Measurements from ENCODE around the gene ALDH4A1.
"Not testable (repeated sequence)": the region's sequence is repeated elsewhere in the genome, so short reads cannot be mapped to it uniquely, and the experiment has no call there.

Gene ALDH4A1

DNA sequence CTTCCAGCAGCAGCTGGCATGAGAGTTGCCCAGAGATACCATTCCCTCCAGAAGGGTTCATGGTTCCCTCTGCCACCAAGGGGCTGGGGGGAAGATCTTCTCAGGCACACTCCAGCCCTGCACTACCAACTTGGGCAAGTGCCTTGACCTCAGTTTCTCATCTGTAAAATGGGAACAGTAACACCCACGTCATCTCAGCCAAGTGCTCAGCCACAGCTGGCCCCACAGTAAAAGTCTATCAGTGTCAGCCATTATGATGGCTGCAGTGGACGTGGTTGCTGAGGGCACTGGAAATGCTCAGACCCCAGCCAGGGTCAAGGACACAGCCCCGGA, 26.6 kb downstream of the ALDH4A1 start:
- no peak for DNase-seq

DNA sequence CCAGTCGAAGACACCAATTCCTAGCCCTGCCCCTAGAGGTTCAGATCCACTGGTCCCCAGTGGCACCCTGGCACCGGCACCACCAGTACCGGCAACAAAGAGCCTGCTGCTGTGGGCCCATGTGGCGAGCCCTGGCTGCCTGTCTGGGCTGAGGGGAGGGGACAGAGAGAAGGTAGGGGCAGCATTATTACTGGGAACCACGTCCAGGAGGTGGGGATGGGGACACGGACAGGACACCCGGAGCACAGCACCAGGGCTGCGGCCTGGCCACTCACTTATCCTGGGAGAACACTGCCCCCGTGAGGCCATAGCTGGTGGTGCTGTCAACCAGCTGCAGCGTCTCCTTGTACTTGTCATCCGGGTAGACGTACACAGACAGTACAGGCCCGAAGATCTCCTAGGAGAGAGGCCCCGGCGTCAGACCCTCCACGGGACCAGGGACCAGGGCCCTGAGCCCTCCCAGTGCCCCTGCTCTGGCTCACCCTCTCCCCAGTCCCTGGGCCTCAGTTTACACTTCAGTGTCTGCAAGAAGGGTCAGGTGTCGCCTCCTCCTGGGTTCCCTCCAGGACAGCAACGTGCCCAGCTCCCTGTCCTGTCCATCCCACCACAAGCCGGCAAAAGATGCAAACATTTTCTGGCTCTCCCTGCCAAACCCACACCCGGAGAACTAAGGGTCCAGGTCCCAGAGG, 27.1 kb downstream of the ALDH4A1 start:
- DNase-seq: peak; percentile 67

DNA sequence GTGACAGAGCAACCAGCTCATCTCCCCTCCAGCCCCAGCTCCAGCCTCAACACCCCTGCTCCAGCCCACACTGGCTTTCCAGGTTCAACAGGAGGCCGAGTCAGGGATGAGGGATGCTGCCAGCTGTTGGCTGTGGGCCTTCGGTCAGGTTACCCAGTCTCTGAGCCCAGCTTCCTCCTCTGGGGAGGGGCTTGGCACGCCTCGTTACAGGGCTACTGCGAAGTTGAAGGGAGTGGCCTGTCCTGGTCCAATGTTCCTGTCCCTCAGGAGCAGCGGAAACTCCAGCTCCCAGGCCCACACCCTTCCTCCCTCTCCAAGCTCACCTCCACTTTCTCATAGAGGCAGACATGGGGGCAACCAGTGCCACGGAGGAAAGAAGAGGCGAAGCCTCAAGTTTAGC, 27.8 kb downstream of the ALDH4A1 start:
- no peak for DNase-seq

DNA sequence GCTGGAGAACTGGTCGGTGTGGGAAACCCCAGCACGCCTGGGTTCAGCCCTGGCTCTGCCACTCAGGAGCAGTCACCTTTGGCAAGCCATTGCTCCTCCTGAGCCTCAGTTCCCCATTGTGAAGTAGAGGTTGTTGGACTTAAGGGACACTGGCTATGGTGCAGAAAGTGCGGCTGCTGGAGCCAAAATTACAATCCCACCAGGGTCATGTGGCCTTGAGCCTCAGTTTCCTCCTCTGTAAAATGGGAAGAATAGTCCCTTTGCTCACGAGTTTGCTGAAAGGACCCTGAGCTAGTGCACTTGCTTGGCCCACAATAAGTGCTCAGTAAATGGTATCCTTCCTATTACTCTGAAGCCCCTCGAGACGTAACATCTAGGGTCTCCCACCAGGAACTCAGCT, 28.3 kb downstream of the ALDH4A1 start:
- no peak for DNase-seq

DNA sequence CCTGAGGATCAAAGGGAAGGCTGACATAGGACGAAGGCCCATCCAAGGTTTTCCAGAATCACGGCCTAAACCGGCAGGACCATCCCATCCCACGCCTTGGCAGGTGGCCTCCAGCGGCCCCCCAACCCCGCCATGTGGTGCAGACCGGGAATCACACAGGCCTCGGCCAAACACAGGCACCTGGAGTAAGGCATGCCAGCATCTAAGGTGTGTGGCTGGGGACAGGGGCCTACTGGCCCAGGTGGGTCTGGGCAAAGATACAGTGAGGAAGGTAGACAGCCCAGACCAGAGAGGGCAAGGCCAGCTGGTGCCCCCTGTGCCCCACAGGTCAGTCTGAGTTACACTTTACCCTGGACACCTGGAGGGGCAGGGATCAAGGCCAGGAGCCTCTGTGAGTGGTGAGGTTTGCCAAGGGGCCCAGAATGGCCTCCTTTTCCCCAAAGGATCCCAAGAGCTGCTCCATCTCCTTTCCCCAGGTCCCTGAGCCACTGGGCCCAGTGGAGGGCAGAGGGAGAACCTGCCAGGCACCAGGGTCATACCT, 30.2 kb downstream of the ALDH4A1 start:
- DNase-seq: no peak

DNA sequence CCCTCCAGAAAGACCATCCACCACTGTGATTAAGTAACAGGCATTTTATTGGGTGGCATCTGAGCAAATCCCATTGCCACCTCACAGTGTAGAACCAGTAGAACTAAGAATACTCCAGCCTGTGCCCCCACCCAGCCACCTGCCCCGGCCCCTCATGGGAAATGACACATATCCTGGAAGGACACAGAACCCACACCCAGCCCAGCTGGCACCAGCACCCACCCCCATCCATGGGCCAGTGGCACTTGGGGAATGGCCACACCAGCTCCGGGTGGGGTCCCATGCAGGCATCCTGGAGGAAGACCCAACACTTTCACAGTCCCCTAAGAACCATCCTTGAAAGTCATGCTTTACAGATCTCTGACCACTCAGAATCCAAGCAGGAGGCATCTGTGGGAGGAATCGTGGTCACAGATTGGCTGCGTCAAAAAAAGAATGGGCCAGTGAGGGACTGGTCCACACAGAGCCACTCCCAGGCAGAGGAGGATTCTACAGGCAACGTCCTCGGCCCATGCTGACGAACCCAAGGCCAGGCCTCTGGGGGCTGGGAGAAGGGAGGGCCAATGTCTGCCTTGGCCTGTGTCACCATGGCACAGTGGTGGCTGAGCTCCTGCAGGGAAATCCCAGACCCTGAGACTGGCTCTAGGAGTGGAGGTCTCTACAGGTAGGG, 30.8 kb downstream of the ALDH4A1 start:
- no peak for DNase-seq

DNA sequence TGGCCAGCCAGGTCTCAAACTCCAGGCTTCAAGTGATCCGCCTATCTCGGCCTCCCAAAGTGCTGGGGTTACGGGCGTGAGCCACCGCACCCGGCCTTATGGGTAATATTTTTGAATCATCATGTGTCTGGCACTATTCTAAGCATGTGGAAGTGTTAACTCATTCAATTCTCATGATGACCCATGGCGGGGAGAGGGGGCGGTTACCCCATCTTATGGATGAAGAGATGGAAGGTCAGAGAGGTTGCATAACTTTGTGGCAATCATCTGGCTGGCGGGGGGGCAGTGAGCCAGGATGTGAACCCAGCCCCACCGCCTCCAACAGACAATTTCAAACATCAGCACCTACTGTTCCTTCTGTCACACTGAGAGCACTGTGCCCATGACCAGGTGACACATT, 31.4 kb downstream of the ALDH4A1 start:
- no peak for DNase-seq

DNA sequence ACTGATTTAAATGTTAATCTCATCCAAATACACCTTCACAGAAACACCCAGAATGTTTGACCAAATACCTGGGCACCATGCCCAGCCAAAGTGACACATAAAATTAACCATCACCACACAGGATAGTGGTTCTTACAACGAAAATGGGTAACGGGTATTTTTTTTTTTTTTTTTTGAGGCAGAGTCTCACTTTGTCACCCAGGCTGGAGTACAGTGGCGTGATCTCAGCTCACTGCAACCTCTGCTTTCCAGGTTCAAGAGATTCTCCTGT, 31.8 kb downstream of the ALDH4A1 start:
- not testable (repeated sequence) for DNase-seq

DNA sequence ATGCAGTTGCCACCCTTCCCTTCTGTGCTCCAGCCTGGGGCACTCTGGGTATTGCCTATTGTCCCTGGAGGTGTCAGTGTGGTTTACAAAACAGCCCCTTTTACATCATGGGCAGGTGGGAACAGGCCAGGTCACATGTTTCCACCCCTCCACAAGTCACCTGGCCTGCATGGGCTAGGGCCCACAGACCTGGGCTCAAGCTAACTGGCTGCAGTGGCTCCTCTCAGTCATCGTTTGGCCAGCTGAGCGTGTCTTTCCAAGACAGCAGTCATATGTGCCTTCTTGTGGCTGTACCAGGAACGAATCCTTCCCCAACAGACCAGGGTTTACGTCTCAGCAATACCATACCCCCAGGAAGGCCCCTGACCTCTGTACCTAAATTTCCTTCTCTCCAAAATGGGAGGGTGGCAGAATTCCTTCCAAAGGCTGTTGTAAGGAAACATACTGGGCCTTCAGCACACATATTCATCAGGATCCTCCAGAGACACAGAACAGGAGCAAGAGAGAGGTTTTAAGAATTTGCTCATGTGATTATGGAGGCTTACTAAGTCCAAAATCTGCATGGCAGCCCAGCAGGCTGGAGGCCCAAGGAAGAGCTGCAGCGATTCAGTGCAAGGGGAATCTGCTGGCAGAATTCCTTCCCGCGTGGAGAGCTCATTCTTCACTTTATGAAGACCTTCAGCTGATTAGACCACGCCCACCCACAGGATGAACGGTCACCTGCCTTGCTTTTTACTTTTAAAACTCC, 32.3 kb downstream of the ALDH4A1 start:
- DNase-seq: no peak

DNA sequence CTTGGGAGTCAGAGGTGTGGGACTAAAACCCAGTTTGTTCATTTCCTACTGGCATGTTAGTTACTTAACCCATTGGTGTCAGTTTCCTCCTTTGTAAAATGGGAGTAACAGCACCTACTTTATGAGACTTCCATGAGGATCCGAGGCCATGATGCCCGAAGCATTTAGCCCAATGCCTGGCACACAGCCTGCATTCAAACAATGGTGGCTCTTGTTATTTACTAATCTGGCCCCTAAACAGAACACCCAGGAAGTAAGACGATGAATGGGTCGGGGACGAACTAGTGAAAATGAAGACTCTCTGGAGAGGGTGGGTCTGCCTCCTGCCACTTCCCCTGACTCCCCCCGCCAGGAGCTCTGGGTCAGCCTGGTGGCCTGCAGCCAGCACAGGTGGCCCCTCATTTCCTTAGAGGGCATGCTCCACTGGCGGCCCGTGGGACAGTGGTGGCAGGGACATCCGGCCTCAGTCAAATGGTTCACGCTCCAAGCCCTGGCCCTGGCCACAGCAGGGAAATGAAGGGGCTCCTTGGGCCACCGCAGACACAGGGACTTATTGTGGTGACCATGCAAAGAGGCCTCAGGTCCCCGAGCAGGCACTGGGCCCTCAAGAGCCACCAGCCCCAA, 33.4 kb downstream of the ALDH4A1 start:
- no peak for DNase-seq

DNA sequence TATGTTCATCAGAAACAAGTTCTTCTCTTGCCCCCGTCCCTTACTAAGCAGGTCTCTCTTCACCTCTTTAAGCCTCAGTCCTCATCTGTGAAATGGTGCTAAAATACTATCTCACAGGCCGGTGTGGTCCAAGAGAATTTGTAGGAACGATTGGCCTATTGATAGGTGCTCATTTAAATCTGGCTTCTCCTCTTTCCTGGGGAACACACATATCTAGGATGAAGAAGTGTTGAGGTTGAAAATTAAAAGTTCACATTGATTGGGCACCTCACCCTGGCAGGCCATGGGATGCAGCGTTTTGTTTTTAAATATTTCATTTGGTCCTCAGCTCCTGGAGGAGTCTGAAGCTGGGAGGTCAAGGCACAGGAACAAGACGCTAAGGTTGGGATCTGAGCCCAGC, 34.0 kb downstream of the ALDH4A1 start:
- DNase-seq: no peak

DNA sequence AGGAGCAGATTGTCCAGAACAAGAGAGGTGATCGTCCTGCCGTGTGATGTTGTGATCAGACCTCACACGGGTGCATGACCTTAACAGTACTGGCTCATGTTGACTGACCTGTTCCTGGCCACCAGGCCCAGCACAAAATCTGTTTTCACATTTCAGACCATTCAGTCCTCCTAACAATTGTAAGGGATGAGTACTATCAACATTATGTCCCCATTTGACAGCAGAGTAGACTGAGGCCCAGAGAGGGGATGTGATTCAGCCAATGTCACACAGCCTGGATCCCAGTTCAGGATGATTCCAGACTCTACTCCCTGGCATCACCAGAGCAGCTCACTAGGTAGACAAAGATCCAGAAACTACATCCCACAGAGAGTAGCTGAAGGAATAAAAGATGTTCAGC, 35.5 kb downstream of the ALDH4A1 start:
- no peak for DNase-seq

DNA sequence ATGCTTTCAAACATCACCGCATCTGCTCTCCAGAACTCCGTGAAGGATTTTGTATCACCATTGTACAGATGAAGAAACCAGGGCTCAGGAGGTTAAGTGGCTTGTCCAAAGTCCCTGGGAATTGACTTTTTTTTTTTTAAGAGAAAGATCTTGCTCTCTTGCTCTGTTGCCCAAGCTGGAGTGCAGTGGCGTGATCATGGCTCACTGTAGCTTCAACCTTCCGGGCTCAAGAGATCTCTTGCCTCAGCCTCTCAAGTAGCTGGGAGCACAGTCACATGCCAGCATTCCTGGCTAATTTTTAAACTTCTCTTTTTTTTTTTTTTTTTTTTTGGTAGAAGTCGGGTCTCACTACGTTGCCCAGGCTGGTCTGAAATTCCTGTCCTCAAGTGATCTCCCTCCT, 36.0 kb downstream of the ALDH4A1 start:
- DNase-seq: no peak

DNA sequence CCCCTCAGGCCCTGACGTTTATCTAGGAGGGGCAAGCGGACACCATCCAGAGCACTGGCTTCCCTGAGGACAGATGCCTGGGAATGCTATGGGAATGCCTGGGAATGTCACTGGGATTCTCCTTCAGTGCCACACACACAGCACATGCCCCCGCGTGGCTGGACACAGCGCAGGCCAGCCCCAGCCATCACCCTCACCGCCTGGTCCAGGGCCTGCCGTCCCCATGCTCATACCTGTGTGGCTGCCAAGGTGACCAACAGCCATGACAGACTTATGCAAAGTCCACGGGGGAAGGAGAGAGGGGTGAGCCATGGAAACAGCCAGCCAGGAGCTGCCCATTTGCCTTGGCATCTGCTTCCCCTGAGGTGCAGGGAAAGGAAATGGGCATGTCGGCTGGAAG, 37.2 kb downstream of the ALDH4A1 start:
- no peak for DNase-seq

DNA sequence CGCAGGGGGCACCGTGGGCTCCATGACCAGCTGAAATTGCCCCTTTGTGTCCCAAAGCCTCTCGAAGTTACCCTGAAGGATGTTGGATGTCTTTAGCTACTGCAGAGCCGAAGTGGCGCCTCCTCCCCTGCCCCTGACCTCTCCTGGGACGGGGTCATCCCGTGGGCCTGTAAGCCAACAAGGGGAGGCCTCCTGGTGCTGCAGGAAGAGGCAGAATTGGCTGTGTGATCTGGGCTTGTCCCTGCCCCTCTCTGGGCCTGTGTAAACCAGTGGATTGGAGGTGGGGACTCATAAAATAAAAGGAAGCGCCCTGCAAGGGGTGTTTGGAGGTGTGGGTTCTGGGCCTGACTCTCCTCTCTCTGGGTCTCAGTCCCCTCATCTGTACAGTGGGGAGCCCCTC, 40.8 kb downstream of the ALDH4A1 start:
- no peak for DNase-seq

DNA sequence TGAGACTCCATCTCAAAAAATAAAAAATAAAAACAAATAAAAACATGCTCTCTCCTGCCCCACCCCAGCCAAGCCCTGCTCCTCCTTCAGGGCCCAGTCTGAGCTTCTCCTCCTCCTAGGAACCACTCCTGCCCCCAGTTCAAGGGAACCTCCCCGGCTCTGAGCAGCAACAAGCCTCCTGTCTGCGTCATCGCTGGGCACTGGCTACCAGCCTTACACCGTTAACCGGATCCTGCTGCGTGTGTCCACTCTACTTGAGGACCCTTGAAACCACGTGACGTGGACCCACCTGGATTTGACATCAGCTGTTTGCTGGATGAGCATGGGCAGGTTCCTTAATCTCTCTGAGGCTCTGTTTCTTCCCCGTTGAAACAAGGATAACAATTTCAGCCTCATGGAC, 41.3 kb downstream of the ALDH4A1 start:
- DNase-seq: no peak

DNA sequence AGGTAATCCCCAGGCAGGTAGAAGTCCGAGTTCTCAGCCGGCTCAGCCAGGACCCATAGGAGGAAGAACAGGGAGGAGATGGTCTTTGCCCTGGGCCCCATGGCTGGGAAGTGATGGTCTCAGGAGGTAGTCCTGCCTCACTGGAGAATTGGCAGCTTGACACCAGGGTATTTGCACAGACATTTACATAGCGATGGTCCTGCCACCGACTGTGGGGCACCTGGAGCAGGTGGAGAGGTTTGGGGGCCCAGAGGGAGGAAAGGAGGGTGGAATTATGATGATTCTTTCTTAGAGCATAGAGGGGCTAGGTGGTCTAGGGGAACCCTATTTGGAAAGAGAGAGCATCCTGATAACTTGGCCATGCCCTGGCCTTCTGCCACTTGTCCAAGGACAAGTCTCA, 42.8 kb downstream of the ALDH4A1 start, which contains the start of gene TAS1R2:
Gene TAS1R2, minus strand, starts transcription at position 101 of the 400 bp plus-strand sequence. Its CDS starts 0 bp downstream, at position 101.
- no peak for DNase-seq

DNA sequence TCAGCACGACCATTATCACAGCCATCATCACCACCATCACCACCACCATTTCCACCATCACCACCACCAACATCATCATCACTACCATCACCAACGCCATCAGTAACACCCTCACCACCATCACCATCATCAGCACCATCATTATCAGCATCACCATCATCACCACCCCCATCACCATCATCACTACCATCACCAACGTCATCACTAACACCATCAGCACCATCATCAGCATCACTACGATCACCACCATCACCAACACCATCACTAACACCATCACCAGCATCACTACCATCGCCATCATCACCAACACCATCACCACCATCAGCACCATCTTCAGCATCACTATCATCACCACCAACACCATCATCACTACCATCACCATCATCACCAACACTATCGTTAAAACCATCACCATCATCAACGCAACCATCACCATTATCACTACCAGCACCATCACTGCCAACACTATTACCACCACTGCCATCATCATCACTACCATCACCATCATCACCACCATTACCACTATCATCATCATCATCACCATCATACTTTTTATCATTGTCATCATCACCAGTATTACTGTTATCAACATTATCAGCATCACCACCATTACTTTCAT, 44.2 kb downstream of the ALDH4A1 start:
- DNase-seq: no peak

DNA sequence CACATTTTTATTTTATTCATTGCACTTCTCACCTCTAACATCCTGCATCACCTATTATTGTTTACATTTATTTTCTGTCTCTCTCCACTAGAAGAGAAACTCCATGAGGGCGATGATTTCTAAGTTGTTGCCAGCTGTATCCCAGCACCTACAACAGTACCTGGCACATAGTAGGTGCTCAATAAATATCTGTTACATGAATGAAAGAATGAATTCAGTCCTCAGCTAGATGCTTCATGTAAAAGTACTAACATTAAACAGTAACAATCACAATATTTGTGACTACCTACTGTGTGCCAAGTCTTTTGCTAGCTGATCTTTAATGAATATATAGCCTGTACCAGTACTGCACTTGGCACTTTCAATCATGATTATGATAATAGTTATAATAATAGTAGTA, 45.9 kb downstream of the ALDH4A1 start:
- no peak for DNase-seq

DNA sequence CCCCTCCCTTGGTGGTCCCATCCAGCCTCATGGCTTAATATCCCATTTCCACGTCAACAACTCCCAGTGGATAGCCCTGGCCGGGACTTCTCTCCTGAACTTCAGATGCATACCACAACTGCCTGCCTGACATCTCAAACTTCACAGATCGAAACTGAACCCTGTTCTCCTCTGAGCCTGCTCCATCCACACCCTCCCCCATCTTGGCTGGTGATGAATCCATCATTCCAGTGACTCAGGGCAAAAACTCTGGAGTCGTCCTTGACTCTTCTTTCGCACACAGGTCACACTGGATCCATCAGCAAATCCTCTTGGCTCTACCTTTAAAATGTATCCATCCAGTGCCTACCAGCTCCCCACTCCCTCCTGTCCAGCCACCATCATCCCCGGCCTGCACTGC, 46.8 kb downstream of the ALDH4A1 start:
- DNase-seq: no peak

DNA sequence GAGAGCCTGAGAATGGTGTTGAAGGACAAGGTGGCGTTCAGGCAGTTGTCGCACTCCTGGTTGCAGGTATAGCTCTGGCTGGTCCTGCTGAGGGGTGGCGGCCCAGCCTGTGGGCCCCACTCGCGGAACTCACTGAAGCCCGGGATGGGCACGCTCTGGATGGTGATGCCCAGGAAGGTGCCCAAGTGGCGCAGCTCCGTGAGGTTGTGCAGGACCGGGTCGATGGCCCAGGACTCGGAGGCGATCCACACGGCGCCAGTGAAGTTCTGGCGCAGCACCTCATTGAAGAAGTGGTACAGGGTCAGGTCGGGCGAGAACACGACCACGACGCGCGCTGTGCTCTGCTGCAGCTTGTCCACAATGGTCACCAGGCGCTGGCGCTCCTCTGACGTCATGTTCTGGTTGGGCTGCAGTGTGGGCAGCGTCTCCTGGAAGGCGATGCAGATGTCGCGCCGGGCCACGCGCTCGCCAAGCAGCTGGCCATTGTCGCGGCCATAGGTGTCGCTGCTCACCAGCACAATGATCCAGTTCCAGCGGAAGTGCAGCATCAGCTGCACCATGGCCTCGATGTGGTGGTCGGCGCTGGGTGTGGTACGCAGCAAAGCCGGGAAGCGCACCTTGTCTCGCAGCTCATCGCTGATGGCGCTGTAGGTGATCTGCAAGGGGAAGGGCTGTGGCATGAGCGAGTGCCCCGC, 47.9 kb downstream of the ALDH4A1 start:
- no peak for DNase-seq

DNA sequence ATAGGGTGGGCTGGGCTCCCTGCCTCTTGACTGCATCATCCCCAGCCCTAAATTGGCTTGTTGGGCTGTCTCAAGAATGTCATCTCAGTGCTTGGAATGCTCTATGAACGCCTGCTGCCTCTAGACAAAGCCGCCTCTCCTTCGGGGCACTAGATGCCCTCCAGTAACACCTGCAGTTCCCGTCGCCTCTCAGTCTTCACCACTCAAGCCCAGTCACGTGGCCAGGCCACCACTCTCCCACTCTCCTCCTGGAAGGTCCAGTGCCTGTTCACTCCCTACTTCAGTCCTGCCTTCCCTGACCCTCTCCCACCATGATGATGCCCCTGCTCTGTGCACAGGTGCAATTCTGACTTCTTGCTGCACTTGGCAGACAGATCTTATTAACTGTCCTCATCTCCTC, 49.9 kb downstream of the ALDH4A1 start:
- DNase-seq: no peak

DNA sequence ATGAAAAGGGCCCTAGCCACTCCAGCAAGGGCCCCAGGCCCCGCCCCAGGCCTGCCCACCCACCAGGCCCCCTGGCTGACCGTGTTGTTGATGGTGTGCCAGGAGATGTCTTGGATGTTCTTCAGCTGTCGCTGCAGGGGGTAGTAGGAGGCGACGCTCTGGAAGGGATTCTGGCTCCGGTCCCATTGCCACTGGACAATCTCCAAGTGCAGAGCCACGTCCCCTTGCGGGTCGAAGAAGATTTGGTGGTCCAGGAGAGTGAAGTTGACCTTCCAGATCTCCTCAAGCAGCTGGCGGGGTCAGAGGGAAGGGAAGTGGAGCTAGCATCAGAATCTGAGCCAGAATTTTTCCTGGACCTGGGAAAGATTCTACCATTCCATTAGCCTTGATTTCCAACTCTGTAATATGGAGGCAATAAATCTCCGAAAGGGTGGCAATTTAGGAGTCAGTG, 53.1 kb downstream of the ALDH4A1 start:
- no peak for DNase-seq
